HepG2 (cell line): ENCODE results near the gene PAPSS2. TPM values are rescaled to one million over a fixed set of nuclear protein-coding genes. Genes with fewer than 3 reads are reported as not detected.

ENCODE experiments used
- ATAC-seq: fragments of 200-7000 bp; cut with Tn5 transposase; 3 replicates; pipeline ENCODE4 v1.9.1; 2020; ENCODE audit warnings: mild to moderate bottlenecking, moderate library complexity
- BruUV-seq: library from RNA; stranded (reverse); fragments of 400-500 nt; replicated peaks from 2 replicates; lab custom pipeline; 2021; lab: Mats Ljungman, UMichigan
- CTCF ChIA-PET: fragments of 300-600 bp; formaldehyde crosslinking; extraction: SDS; loops from one replicate; lab custom pipeline; 2021; ENCODE audit warnings: low total read pairs, inconsistent platforms, low intra/inter-chr PET ratio; lab: Yijun Ruan, JAX
- POLR2A ChIA-PET: fragments of 350-600 bp; sonication (Branson Sonifier 250); formaldehyde crosslinking; loops from one replicate; lab custom pipeline; 2020; ENCODE audit warnings: antibody characterized with exemption, inconsistent platforms; lab: Yijun Ruan, JAX
- DNase-seq: peaks from one replicate; pipeline ENCODE4 v3.0.0-alpha.2; 2015; ENCODE audit warnings: low spot score
- FAIRE-seq: peaks from 3 replicates; lab custom pipeline; 2011; peaks lifted over from hg19 to GRCh38; lab: Jason Lieb, UNC
- H2AFZ ChIP-seq: one replicate; pipeline ENCODE4 v1.6.1; 2011; ENCODE audit warnings: low read length, inconsistent platforms
- H3K27ac ChIP-seq: fragments of 300-600 bp; 3 replicates; pipeline ENCODE4 v1.8.0; 2011; ENCODE audit warnings: mixed run types, mild to moderate bottlenecking, mixed read lengths, low read length, inconsistent platforms; ENCODE audit not compliant: insufficient read depth; ENCODE audit errors: extremely low read length
- H3K27me3 ChIP-seq, 2 experiments: fragments of 200-600 bp in 1 of 2; 2 replicates in 1 of 2; 3 replicates in 1 of 2; pipeline versions ENCODE4 v1.6.0 to v1.8.0; 2011; ENCODE audit warnings: low read length in 2 of 2, mild to moderate bottlenecking in 2 of 2, moderate library complexity in 2 of 2, inconsistent platforms in 1 of 2; ENCODE audit not compliant: insufficient read depth in 2 of 2, control insufficient read depth in 1 of 2
- H3K36me3 ChIP-seq, 2 experiments: fragments of 200-600 bp in 1 of 2; replicated peaks in 1 of 2; 2 replicates in 1 of 2; 3 replicates in 1 of 2; pipeline versions ENCODE4 v1.5.1 to v1.8.0; 2011; ENCODE audit warnings: low read length in 2 of 2, inconsistent platforms in 1 of 2; ENCODE audit not compliant: insufficient read depth in 2 of 2, control insufficient read depth in 1 of 2
- H3K4me1 ChIP-seq: 2 replicates; pipeline ENCODE4 v1.5.1; 2012; ENCODE audit warnings: low read length, inconsistent platforms; ENCODE audit not compliant: insufficient read depth
- H3K4me2 ChIP-seq: 2 replicates; pipeline ENCODE4 v1.6.0; 2011; ENCODE audit warnings: low read depth, low read length, inconsistent platforms
- H3K4me3 ChIP-seq, 3 experiments: fragments of 200-600 bp in 1 of 3; sonication (generic), shearing (Covaris generic) in 1 of 3; replicated peaks in 1 of 3; 2 replicates each; pipeline ENCODE4 v1.5.1; 2011 to 2016; ENCODE audit warnings: low read length in 3 of 3, inconsistent platforms in 2 of 3, low read depth in 2 of 3, mild to moderate bottlenecking in 2 of 3, control low read depth in 1 of 3, mixed read lengths in 1 of 3; ENCODE audit not compliant: insufficient read depth in 1 of 3
- H3K79me2 ChIP-seq: one replicate; pipeline ENCODE4 v1.6.1; 2011; ENCODE audit warnings: low read length, inconsistent platforms; ENCODE audit not compliant: insufficient read depth
- H3K9ac ChIP-seq: 2 replicates; pipeline ENCODE4 v1.6.0; 2011; ENCODE audit warnings: mild to moderate bottlenecking, low read depth, low read length, inconsistent platforms; ENCODE audit not compliant: insufficient read depth
- H3K9me3 ChIP-seq: 2 replicates; pipeline ENCODE4 v1.5.1; 2012; ENCODE audit warnings: mild to moderate bottlenecking, low read length
- H4K20me1 ChIP-seq: 2 replicates; pipeline ENCODE4 v1.6.0; 2011; ENCODE audit warnings: inconsistent platforms, mild to moderate bottlenecking, low read length, moderate library complexity; ENCODE audit not compliant: insufficient read depth
- ARID2 ChIP-seq: sonication (generic); formaldehyde crosslinking; IDR thresholded peaks from 2 replicates; pipeline ENCODE4 v1.8.1; 2022; ENCODE audit warnings: mild to moderate bottlenecking, missing genetic modification reagents, borderline replicate concordance
- CREB1 ChIP-seq, 2 experiments: fragments of 450-650 bp in 1 of 2; IDR thresholded peaks; 2 replicates each; pipeline ENCODE4 v1.6.1; 2016 to 2017; ENCODE audit warnings: control low read depth in 1 of 2, mild to moderate bottlenecking in 1 of 2, missing compliant biosample characterization in 1 of 2, missing genetic modification characterization in 1 of 2
- ISL2 ChIP-seq: sonication (generic); formaldehyde crosslinking; IDR thresholded peaks from 2 replicates; pipeline ENCODE4 v1.5.0; 2020; ENCODE audit warnings: missing genetic modification reagents
- ISX ChIP-seq: sonication (generic); formaldehyde crosslinking; conservative IDR thresholded peaks from 2 replicates; pipeline ENCODE4 v1.5.0; 2020; ENCODE audit warnings: missing genetic modification reagents
- JDP2 ChIP-seq: sonication (generic); formaldehyde crosslinking; IDR thresholded peaks from 2 replicates; pipeline ENCODE4 v1.8.1; 2022; ENCODE audit warnings: missing genetic modification reagents, borderline replicate concordance
- KAT2B ChIP-seq: fragments of 150-350 bp; IDR thresholded peaks from 2 replicates; pipeline ENCODE4 v1.6.1; 2014; ENCODE audit warnings: low read depth, low read length, borderline replicate concordance
- NCOA1 ChIP-seq: sonication (generic); formaldehyde crosslinking; IDR thresholded peaks from 2 replicates; pipeline ENCODE4 v1.9.0; 2021; ENCODE audit warnings: missing genetic modification reagents
- NFE2 ChIP-seq: sonication (generic); formaldehyde crosslinking; IDR thresholded peaks from 2 replicates; pipeline ENCODE4 v1.4.0; 2020; ENCODE audit warnings: missing genetic modification reagents
- ZFYVE20 ChIP-seq: sonication (generic); formaldehyde crosslinking; IDR thresholded peaks from 2 replicates; pipeline ENCODE4 v1.8.0; 2023; ENCODE audit warnings: low read depth, mild to moderate bottlenecking, moderate library complexity, missing genetic modification reagents, borderline replicate concordance
- ZMYM3 ChIP-seq: sonication (generic); formaldehyde crosslinking; IDR thresholded peaks from 2 replicates; pipeline ENCODE4 v1.5.1; 2020; ENCODE audit warnings: mild to moderate bottlenecking, missing genetic modification reagents
- ZNF331 ChIP-seq: sonication (generic); formaldehyde crosslinking; IDR thresholded peaks from 2 replicates; pipeline ENCODE4 v1.4.0; 2020; ENCODE audit warnings: missing genetic modification reagents
- ZNF546 ChIP-seq: sonication (generic); formaldehyde crosslinking; conservative IDR thresholded peaks from 2 replicates; pipeline ENCODE4 v1.8.1; 2023; ENCODE audit warnings: mild to moderate bottlenecking, missing genetic modification reagents
- ZNF75D ChIP-seq: sonication (generic); formaldehyde crosslinking; IDR thresholded peaks from 2 replicates; pipeline ENCODE4 v1.8.1; 2023; ENCODE audit warnings: missing genetic modification reagents, mild to moderate bottlenecking, borderline replicate concordance
- ZZZ3 ChIP-seq: sonication (generic); formaldehyde crosslinking; IDR thresholded peaks from 2 replicates; pipeline ENCODE4 v1.4.0; 2020; ENCODE audit warnings: missing genetic modification reagents, mild to moderate bottlenecking, borderline replicate concordance
- WGBS: methylation state at CpG from one replicate; pipeline ENCODE4 v1.1.6; 2017; ENCODE audit warnings: low lambda C conversion rate; 5-methylcytosine and 5-hydroxymethylcytosine counted together
- in situ Hi-C: cut with HindIII; loops from 2 replicates; pipeline ENCODE4 v1.10.0; 2017; ENCODE audit warnings: low pct_unique_long_range_greater_than_20kb; ENCODE audit not compliant: extremely low pct_ligation_motif_present
- intact Hi-C: fragments of 100-400 bp; cut with micrococcal nuclease; formaldehyde crosslinking; loops from one replicate; pipeline ENCODE4 v1.10.0; 2022; ENCODE audit not compliant: unreplicated experiment
- polyA plus RNA-seq, 8 experiments: library from polyadenylated mRNA; depleted of rRNA in 3 of 8; stranded (reverse) in 7 of 8; unstranded in 1 of 8; fragments of >200 nt; fragmentation: Illumina TruSeq in 4 of 8; extraction: Trizol in 4 of 8; gene quantifications; 2 replicates each; pipeline versions ENCODE4 v1.2.1 to v1.2.3, GENCODE V29; 2011 to 2016; ENCODE audit warnings: low read depth in 4 of 8, missing spikeins in 1 of 8, mixed read lengths in 1 of 8; ENCODE audit not compliant: insufficient read depth in 1 of 8
- total RNA-seq, 5 experiments: library from RNA; depleted of rRNA; stranded (reverse); fragments of >200 nt; fragmentation: Illumina TruSeq; extraction: Trizol; gene quantifications; 2 replicates each; pipeline ENCODE4 v1.2.3, GENCODE V29; 2016; ENCODE audit warnings: low read depth in 1 of 5
- TF ChIP-seq, protein P1 (sequence below): sonication (generic); formaldehyde crosslinking; IDR thresholded peaks from 2 replicates; pipeline ENCODE4 v1.5.0; 2020; ENCODE audit warnings: mild to moderate bottlenecking, missing genetic modification reagents, borderline replicate concordance

Gene PAPSS2
- total and polyA plus RNA-seq, 2 of the 13 experiments (the other 11 are each of a cell fraction or from before 2014, with no cell fraction given), result 0.11 to 0.12 TPM

- DNase-seq (no peak), FAIRE-seq (no peak), ATAC-seq (no peak)
- no peak overlapping the region for H3K4me2 ChIP-seq
- BruUV-seq, result no TSS peak
- intact Hi-C loops (no loop called here), in situ Hi-C loops (no loop called here)
- H2AFZ ChIP-seq, result no peak overlapping the region
- ChIA-PET POLR2A (no interaction called here), CTCF (no interaction called here)
- WGBS, result 33% methylated on average over 3 of the region's 3 CpGs
- no peak overlapping the region for H3K9ac ChIP-seq
- TF ChIP-seq CREB1 (IDR thresholded peaks at IDR 0.05) (no peak), CREB1 (CRISPR knock-in tag; IDR thresholded peaks at IDR 0.05) (no peak), ZFYVE20 (CRISPR knock-in tag) (no peak), NCOA1 (no peak), ZMYM3 (no peak), ZNF546 (CRISPR knock-in tag) (no peak), ZNF331 (CRISPR knock-in tag) (no peak), ARID2 (CRISPR knock-in tag) (no peak), ISL2 (CRISPR knock-in tag) (no peak), KAT2B (no peak), ZNF75D (CRISPR knock-in tag) (no peak), NFE2 (CRISPR knock-in tag) (no peak), ZZZ3 (CRISPR knock-in tag) (no peak), JDP2 (CRISPR knock-in tag) (no peak), ISX (CRISPR knock-in tag) (no peak)
- TF ChIP-seq, protein P1, sequence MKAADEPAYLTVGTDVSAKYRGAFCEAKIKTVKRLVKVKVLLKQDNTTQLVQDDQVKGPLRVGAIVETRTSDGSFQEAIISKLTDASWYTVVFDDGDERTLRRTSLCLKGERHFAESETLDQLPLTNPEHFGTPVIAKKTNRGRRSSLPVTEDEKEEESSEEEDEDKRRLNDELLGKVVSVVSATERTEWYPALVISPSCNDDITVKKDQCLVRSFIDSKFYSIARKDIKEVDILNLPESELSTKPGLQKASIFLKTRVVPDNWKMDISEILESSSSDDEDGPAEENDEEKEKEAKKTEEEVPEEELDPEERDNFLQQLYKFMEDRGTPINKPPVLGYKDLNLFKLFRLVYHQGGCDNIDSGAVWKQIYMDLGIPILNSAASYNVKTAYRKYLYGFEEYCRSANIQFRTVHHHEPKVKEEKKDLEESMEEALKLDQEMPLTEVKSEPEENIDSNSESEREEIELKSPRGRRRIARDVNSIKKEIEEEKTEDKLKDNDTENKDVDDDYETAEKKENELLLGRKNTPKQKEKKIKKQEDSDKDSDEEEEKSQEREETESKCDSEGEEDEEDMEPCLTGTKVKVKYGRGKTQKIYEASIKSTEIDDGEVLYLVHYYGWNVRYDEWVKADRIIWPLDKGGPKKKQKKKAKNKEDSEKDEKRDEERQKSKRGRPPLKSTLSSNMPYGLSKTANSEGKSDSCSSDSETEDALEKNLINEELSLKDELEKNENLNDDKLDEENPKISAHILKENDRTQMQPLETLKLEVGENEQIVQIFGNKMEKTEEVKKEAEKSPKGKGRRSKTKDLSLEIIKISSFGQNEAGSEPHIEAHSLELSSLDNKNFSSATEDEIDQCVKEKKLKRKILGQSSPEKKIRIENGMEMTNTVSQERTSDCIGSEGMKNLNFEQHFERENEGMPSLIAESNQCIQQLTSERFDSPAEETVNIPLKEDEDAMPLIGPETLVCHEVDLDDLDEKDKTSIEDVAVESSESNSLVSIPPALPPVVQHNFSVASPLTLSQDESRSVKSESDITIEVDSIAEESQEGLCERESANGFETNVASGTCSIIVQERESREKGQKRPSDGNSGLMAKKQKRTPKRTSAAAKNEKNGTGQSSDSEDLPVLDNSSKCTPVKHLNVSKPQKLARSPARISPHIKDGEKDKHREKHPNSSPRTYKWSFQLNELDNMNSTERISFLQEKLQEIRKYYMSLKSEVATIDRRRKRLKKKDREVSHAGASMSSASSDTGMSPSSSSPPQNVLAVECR (CRISPR knock-in tag), result no peak
- H3K9me3 ChIP-seq, result no peaks in the 10 kb centered on the region
- H4K20me1 ChIP-seq, result no peaks in the 10 kb centered on the region
- no peak overlapping the region for H3K27ac ChIP-seq
- H3K4me1 ChIP-seq, result no peaks in the 10 kb centered on the region
- H3K79me2 ChIP-seq, result no peaks in the 10 kb centered on the region
- no peak overlapping the region for H3K4me3 ChIP-seq
- peaks cover 0 to 14% of the 10 kb centered on the region in 2 experiments; a peak in 1 of 5 replicates for H3K27me3 ChIP-seq
- no peaks in the 10 kb centered on the region for H3K36me3 ChIP-seq
Observed at GRCh38 chr10:87691506-87692070, 31.9 kb downstream of the PAPSS2 start.
